Measurements from ENCODE around the gene TBCB. TPM values are rescaled to one million over a fixed set of nuclear protein-coding genes. Genes with fewer than 3 reads are reported as not detected.

Gene TBCB
- total and polyA plus RNA-seq, 8 donors, result 32.1 to 263 (median 115) TPM

- WGBS, 5 donors, result 87 to 93% (median 88%) methylated on average over 26 of the region's 26 CpGs
Observed at GRCh38 chr19:36120092-36120983, 5.1 kb downstream of the TBCB start.

GRCh38 chr19:36120984-36121358 lies 5.7 kb downstream of the TBCB start:
- no peak overlapping the region for H3K4me3 ChIP-seq
- 89 to 93% (median 91%) methylated on average over 15 to 18 of the region's 18 CpGs for WGBS, 5 donors

More at GRCh38 chr19:36120092-36120983, 5.1 kb downstream of the TBCB start:
- Histone ChIP-seq H3K9me3 (no peaks in the 10 kb centered on the region), H3K4me1 (peaks cover 12 to 34% (median 19%) of the 10 kb centered on the region in 4 donors), H3K27me3 (no peaks in the 10 kb centered on the region), H3K36me3 (peaks cover 31 to 88% (median 81%) of the 10 kb centered on the region in 4 donors), H3K27ac (no peak overlapping the region), H3K4me3 (no peak overlapping the region)
- intact Hi-C loops (cut with DNase I; ENCODE audit: low total_unique reads), result loop anchor here (5.0 kb wide), 1 partner anchor 47 kb away; no protein-coding TSS in a partner anchor
- TF ChIP-seq POLR2AphosphoS5 (IDR thresholded peaks at IDR 0.05) (no peak), POLR2A (IDR thresholded peaks at IDR 0.05) (no peak)
- no peak for DNase-seq

GRCh38 chr19:36121486-36122124 lies 6.3 kb downstream of the TBCB start:
- no peak for DNase-seq
- Histone ChIP-seq H3K4me1 (peaks cover 3 to 26% (median 10%) of the 10 kb centered on the region in 4 donors), H3K4me3 (no peak overlapping the region), H3K27me3 (no peaks in the 10 kb centered on the region), H3K36me3 (peaks cover 34 to 95% (median 90%) of the 10 kb centered on the region in 4 donors), H3K9me3 (no peaks in the 10 kb centered on the region), H3K27ac (no peak overlapping the region)
- intact Hi-C loops (cut with DNase I; ENCODE audit: low total_unique reads), result loop anchor here (5.0 kb wide), 1 partner anchor 46 kb away; no protein-coding TSS in a partner anchor
- TF ChIP-seq CTCF (IDR thresholded peaks at IDR 0.05) (no peak), POLR2AphosphoS5 (IDR thresholded peaks at IDR 0.05) (no peak), POLR2A (IDR thresholded peaks at IDR 0.05) (no peak), EP300 (IDR thresholded peaks at IDR 0.05) (no peak)
- WGBS, 5 donors, result 89 to 92% (median 91%) methylated on average over 44 to 49 of the region's 49 CpGs

More at GRCh38 chr19:36120984-36121358, 5.7 kb downstream of the TBCB start:
- TF ChIP-seq EP300 (IDR thresholded peaks at IDR 0.05) (no peak), POLR2A (IDR thresholded peaks at IDR 0.05) (no peak), CTCF (IDR thresholded peaks at IDR 0.05) (no peak), POLR2AphosphoS5 (IDR thresholded peaks at IDR 0.05) (no peak)
- Histone ChIP-seq H3K27me3 (no peaks in the 10 kb centered on the region), H3K9me3 (no peaks in the 10 kb centered on the region), H3K27ac (no peak overlapping the region), H3K4me1 (peaks cover 9 to 32% (median 16%) of the 10 kb centered on the region in 4 donors), H3K36me3 (peaks cover 34 to 94% (median 88%) of the 10 kb centered on the region in 4 donors)
- DNase-seq, result no peak
- intact Hi-C loops (cut with DNase I; ENCODE audit: low total_unique reads), result loop anchor here (5.0 kb wide), 1 partner anchor 46 kb away; no protein-coding TSS in a partner anchor

- WGBS, 5 donors, result 65 to 84% (median 78%) methylated on average over 8 to 9 of the region's 9 CpGs
- intact Hi-C loops (cut with DNase I; ENCODE audit: low total_unique reads), result no loop called here
- no peak overlapping the region for H3K4me3 ChIP-seq
- H3K4me1 ChIP-seq, result peaks cover 8 to 29% (median 13%) of the 10 kb centered on the region in 4 donors
- H3K27me3 ChIP-seq, result no peaks in the 10 kb centered on the region
- H3K27ac ChIP-seq, result no peak overlapping the region
- TF ChIP-seq POLR2A (IDR thresholded peaks at IDR 0.05) (no peak), POLR2AphosphoS5 (IDR thresholded peaks at IDR 0.05) (no peak), EP300 (IDR thresholded peaks at IDR 0.05) (no peak), CTCF (IDR thresholded peaks at IDR 0.05) (no peak)
- H3K9me3 ChIP-seq, result no peaks in the 10 kb centered on the region
- no peak for DNase-seq
- H3K36me3 ChIP-seq, result peaks cover 24 to 55% (median 53%) of the 10 kb centered on the region in 4 donors
Observed at GRCh38 chr19:36125557-36125956, 10.3 kb downstream of the TBCB start.
